K562 (cell line): ENCODE results near the gene SPDEF. TPM values are rescaled to one million over a fixed set of nuclear protein-coding genes. Genes with fewer than 3 reads are reported as not detected.

Source experiments
- ATAC-seq: fragments of 200-7000 bp; cut with Tn5 transposase; 3 replicates; pipeline ENCODE4 v1.9.1; 2020; ENCODE audit warnings: moderate library complexity
- BruUV-seq: library from RNA; stranded (reverse); fragments of 400-500 nt; replicated peaks from 2 replicates; lab custom pipeline; 2021; lab: Mats Ljungman, UMichigan
- CTCF ChIA-PET: fragments of 300-600 bp; formaldehyde crosslinking; extraction: SDS; loops from one replicate; lab custom pipeline; 2021; ENCODE audit warnings: low intra/inter-chr PET ratio; lab: Yijun Ruan, JAX
- POLR2A ChIA-PET: fragments of 300-600, 350-650 bp; sonication (Branson Sonifier 250); formaldehyde crosslinking; extraction: SDS; loops from one replicate; lab custom pipeline; 2021; ENCODE audit warnings: antibody characterized with exemption, inconsistent platforms; lab: Yijun Ruan, JAX
- DNase-seq, 4 experiments: peaks; one replicate each; pipeline versions ENCODE4 v3.0.0 to v3.0.0-alpha.2; 2011 to 2018; ENCODE audit warnings: low spot score in 3 of 4, mixed read lengths in 3 of 4; ENCODE audit errors: extremely low read depth in 1 of 4
- FAIRE-seq: peaks from 2 replicates; lab custom pipeline; 2011; peaks lifted over from hg19 to GRCh38; lab: Jason Lieb, UNC
- H2AFZ ChIP-seq: 2 replicates; pipeline ENCODE4 v1.6.0; 2011; ENCODE audit warnings: low read depth, low read length, control low read depth, inconsistent platforms
- H3K27ac ChIP-seq: fragments of 200-600 bp; 3 replicates; pipeline ENCODE4 v1.8.0; 2011; ENCODE audit warnings: low read depth, mild to moderate bottlenecking, control low read depth, inconsistent platforms, low read length, moderate library complexity, mixed read lengths; ENCODE audit errors: extremely low read depth
- H3K27me3 ChIP-seq, 2 experiments: fragments of 300-600 bp in 1 of 2; 2 replicates in 1 of 2; 3 replicates in 1 of 2; pipeline versions ENCODE4 v1.6.0 to v1.8.0; 2011; ENCODE audit warnings: inconsistent platforms in 2 of 2, low read length in 2 of 2, mild to moderate bottlenecking in 1 of 2, mixed read lengths in 1 of 2, moderate library complexity in 1 of 2; ENCODE audit not compliant: control insufficient read depth in 2 of 2, insufficient read depth in 2 of 2
- H3K36me3 ChIP-seq: fragments of 300-600 bp; 3 replicates; pipeline ENCODE4 v1.8.0; 2011; ENCODE audit warnings: mild to moderate bottlenecking, low read length, inconsistent platforms; ENCODE audit not compliant: control insufficient read depth, insufficient read depth
- H3K4me1 ChIP-seq, 2 experiments: fragments of 200-600 bp in 1 of 2; replicated peaks in 1 of 2; 2 replicates in 1 of 2; 3 replicates in 1 of 2; pipeline versions ENCODE4 v1.5.1 to v1.8.0; 2011; ENCODE audit warnings: inconsistent platforms in 2 of 2, low read length in 2 of 2, mild to moderate bottlenecking in 1 of 2, mixed read lengths in 1 of 2, moderate library complexity in 1 of 2; ENCODE audit not compliant: control insufficient read depth in 2 of 2, insufficient read depth in 2 of 2
- H3K4me2 ChIP-seq: 2 replicates; pipeline ENCODE4 v1.6.1; 2011; ENCODE audit warnings: low read length, control low read depth, inconsistent platforms, mixed read lengths; ENCODE audit not compliant: insufficient read depth
- H3K4me3 ChIP-seq: fragments of 200-600 bp; sonication (generic), shearing (Covaris generic); 2 replicates; pipeline ENCODE4 v1.5.1; 2016; ENCODE audit warnings: control low read depth, inconsistent platforms
- H3K79me2 ChIP-seq: fragments of 200-600 bp; 3 replicates; pipeline ENCODE4 v1.8.0; 2011; ENCODE audit warnings: low read length, inconsistent platforms; ENCODE audit not compliant: control insufficient read depth, insufficient read depth
- H3K9ac ChIP-seq, 2 experiments: 2 replicates each; pipeline versions ENCODE4 v1.6.0 to v1.6.1; 2011; ENCODE audit warnings: low read depth in 2 of 2, low read length in 2 of 2, control low read depth in 1 of 2, inconsistent platforms in 1 of 2, mild to moderate bottlenecking in 1 of 2, mixed read lengths in 1 of 2; ENCODE audit not compliant: insufficient read depth in 1 of 2
- H3K9me1 ChIP-seq: one replicate; pipeline ENCODE4 v1.6.0; 2011; ENCODE audit warnings: inconsistent platforms, mild to moderate bottlenecking, low read length, moderate library complexity; ENCODE audit not compliant: control insufficient read depth, insufficient read depth
- H3K9me3 ChIP-seq: replicated peaks from 2 replicates; pipeline ENCODE4 v1.5.1; 2011; ENCODE audit warnings: low read depth, low read length, inconsistent platforms; ENCODE audit not compliant: control insufficient read depth, insufficient read depth
- H4K20me1 ChIP-seq: replicated peaks from 2 replicates; pipeline ENCODE4 v1.6.1; 2011; ENCODE audit warnings: low read length, inconsistent platforms, mixed read lengths; ENCODE audit not compliant: control insufficient read depth, insufficient read depth
- KAT7 ChIP-seq: sonication (generic); formaldehyde crosslinking; IDR thresholded peaks from 2 replicates; pipeline ENCODE4 v1.8.0; 2022; ENCODE audit warnings: missing genetic modification reagents, mild to moderate bottlenecking, borderline replicate concordance
- ZNF436 ChIP-seq: fragments of 250-450, 450-650 bp; sonication (Bioruptor Pico); formaldehyde crosslinking; IDR thresholded peaks from 2 replicates; pipeline ENCODE4 v1.7.0; 2020; ENCODE audit warnings: mild to moderate bottlenecking
- WGBS: fragments of 100-300 bp; shearing (Covaris generic); methylation state at CpG from one replicate; pipeline ENCODE4 v1.1.6; 2016; ENCODE audit warnings: low coverage, mixed read lengths; ENCODE audit not compliant: insufficient coverage; ENCODE audit errors: missing lambda C conversion rate; 5-methylcytosine and 5-hydroxymethylcytosine counted together
- in situ Hi-C: fragments of 300-500 bp; cut with MboI; formaldehyde crosslinking; loops from 4 replicates; pipeline ENCODE4 v1.15.0; 2018; ENCODE audit warnings: inconsistent platforms, mixed read lengths
- intact Hi-C: fragments of 100-400 bp; cut with micrococcal nuclease; formaldehyde crosslinking; loops from 2 replicates; pipeline ENCODE4 v1.14.2; 2022
- polyA plus RNA-seq, 8 experiments: library from polyadenylated mRNA; depleted of rRNA in 4 of 8; stranded (reverse) in 5 of 8; unstranded in 3 of 8; fragments of >200 nt; fragmentation: Nextera tagmentation in 2 of 8; fragmentation: Illumina TruSeq in 1 of 8; extraction: Ambion mirVana in 2 of 8; extraction: Trizol in 1 of 8; gene quantifications; 2 replicates each; pipeline versions ENCODE4 v1.2.1 to v1.2.3, GENCODE V29; 2011 to 2014; ENCODE audit warnings: inconsistent platforms in 1 of 8, missing spikeins in 1 of 8
- total RNA-seq, 7 experiments: library from RNA; depleted of rRNA in 6 of 7; stranded (reverse); fragments of >200 nt in 6 of 7; fragmentation: Illumina TruSeq in 2 of 7; extraction: Trizol in 2 of 7; gene quantifications; 2 replicates each; pipeline versions ENCODE4 v1.2.1 to v1.2.3, GENCODE V29; 2011 to 2021; ENCODE audit warnings: low replicate concordance in 1 of 7
- TF ChIP-seq, protein P1 (sequence below): sonication (generic); formaldehyde crosslinking; IDR thresholded peaks from 2 replicates; pipeline ENCODE4 v1.8.0; 2022; ENCODE audit warnings: missing genetic modification reagents, mild to moderate bottlenecking, borderline replicate concordance
- TF ChIP-seq, protein P2 (sequence below), 2 experiments: IDR thresholded peaks; 2 replicates each; pipeline ENCODE4 v1.6.1; 2011; ENCODE audit warnings: borderline replicate concordance in 1 of 2, control low read depth in 1 of 2, low read depth in 1 of 2, low read length in 1 of 2, mild to moderate bottlenecking in 1 of 2, mixed read lengths in 1 of 2, moderate library complexity in 1 of 2; ENCODE audit not compliant: insufficient read depth in 1 of 2, insufficient read length in 1 of 2, poor library complexity in 1 of 2, severe bottlenecking in 1 of 2; ENCODE audit errors: extremely low read depth in 1 of 2
- TF ChIP-seq, protein P3 (sequence below): fragments of 450-650 bp; IDR thresholded peaks from 2 replicates; pipeline ENCODE4 v1.6.1; 2016; ENCODE audit warnings: mild to moderate bottlenecking, moderate library complexity

Gene SPDEF
- total and polyA plus RNA-seq, 9 of the 15 experiments (the other 6 are each of a cell fraction or from before 2014, with no cell fraction given), result 0.04 to 0.12 (median 0.11) TPM; not detected in 5

DNA sequence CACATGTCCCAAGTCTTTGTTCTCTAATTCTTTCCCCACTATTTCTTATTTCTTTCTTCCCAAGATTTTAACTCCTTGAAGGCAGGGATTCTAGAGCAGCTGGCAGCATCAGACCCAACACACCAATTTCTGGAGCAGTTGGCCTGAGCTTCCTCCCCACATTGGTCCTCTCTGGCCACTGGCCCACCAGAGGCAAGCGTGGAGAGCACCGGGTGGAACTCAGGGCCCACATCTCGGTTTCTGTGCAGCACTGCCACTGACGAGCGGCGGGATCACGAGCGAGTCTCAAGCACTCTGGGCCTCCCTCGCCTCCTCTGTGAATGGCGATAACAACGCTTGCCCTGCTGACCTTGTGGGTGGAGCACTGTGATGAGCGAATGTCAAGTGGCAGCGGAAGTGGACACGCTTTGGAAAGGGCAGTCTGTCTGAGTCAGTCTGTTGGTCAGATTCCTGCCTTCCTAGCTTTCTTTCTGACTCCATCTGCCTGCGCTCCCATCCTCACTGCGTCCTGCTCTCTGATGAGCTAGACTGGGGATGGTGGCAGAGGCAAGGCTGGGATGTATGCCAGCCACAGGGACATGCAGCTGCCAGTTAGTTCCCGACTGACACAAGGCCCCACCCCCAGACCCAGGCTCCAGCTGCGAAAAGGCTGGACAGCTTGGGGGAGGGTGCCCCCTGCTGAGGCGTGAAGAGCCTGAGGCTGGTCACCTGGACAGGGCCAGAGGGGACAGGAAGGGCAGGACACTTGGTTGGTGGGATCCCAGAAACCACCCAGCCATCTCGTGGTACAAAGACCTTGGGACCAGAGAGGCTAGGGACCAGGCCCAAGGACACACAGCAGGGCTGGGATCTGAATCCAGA lies 4.5 kb upstream of the SPDEF start:
- ATAC-seq (peak; percentile 89), FAIRE-seq (peak; percentile 99), DNase-seq (peak; percentile 90 to 99 (median 92))
- peak overlapping the region; percentile 79 for H3K4me2 ChIP-seq
- BruUV-seq, result no TSS peak
- H4K20me1 ChIP-seq, result no peaks in the 10 kb centered on the region
- ChIA-PET CTCF (interaction anchor here (1.4 kb wide), 1 partner anchor 34 kb away, joined by 8 read pairs; no protein-coding TSS in a partner anchor), POLR2A (interaction anchor here (0.6 to 2.5 kb wide), 16 partner anchors 9 to 662 kb away, joined by 3 to 7 read pairs (median 4); no protein-coding TSS in a partner anchor)
- peaks cover 57 to 80% of the 10 kb centered on the region in 2 experiments for H3K4me1 ChIP-seq
- peak overlapping the region; percentile 85 for H2AFZ ChIP-seq
- no peaks in the 10 kb centered on the region for H3K79me2 ChIP-seq
- no peak overlapping the region for H3K4me3 ChIP-seq
- 2% methylated on average over 20 of the region's 20 CpGs for WGBS
- peak overlapping the region; percentile 72 for H3K27ac ChIP-seq
- peaks cover 8% of the 10 kb centered on the region for H3K9me3 ChIP-seq
- no peaks in the 10 kb centered on the region for H3K27me3 ChIP-seq
- H3K36me3 ChIP-seq, result no peaks in the 10 kb centered on the region
- in situ Hi-C loops (no loop called here), intact Hi-C loops (loop anchor here (1.0 kb wide), 3 partner anchors 33 to 100 kb away; no protein-coding TSS in a partner anchor)
- H3K9ac ChIP-seq, result peak overlapping the region; percentile 42 to 89
- peaks cover 5% of the 10 kb centered on the region for H3K9me1 ChIP-seq
- TF ChIP-seq, protein P1, sequence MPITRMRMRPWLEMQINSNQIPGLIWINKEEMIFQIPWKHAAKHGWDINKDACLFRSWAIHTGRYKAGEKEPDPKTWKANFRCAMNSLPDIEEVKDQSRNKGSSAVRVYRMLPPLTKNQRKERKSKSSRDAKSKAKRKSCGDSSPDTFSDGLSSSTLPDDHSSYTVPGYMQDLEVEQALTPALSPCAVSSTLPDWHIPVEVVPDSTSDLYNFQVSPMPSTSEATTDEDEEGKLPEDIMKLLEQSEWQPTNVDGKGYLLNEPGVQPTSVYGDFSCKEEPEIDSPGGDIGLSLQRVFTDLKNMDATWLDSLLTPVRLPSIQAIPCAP (CRISPR knock-in tag), result no peak
- TF ChIP-seq KAT7 (CRISPR knock-in tag) (peak; percentile 82; the same call in 1 of the 2 replicates), ZNF436 (CRISPR knock-in tag) (no peak)
- TF ChIP-seq, protein P2, sequence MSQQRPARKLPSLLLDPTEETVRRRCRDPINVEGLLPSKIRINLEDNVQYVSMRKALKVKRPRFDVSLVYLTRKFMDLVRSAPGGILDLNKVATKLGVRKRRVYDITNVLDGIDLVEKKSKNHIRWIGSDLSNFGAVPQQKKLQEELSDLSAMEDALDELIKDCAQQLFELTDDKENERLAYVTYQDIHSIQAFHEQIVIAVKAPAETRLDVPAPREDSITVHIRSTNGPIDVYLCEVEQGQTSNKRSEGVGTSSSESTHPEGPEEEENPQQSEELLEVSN (IDR thresholded peaks at IDR 0.05; ENCODE audit: borderline replicate concordance in 1 of 2, extremely low read depth in 1 of 2, insufficient read depth in 1 of 2, insufficient read length in 1 of 2, low read depth in 1 of 2, low read length in 1 of 2, poor library complexity in 1 of 2, severe bottlenecking in 1 of 2), result peak; percentile 67 to 85
- TF ChIP-seq, protein P3, sequence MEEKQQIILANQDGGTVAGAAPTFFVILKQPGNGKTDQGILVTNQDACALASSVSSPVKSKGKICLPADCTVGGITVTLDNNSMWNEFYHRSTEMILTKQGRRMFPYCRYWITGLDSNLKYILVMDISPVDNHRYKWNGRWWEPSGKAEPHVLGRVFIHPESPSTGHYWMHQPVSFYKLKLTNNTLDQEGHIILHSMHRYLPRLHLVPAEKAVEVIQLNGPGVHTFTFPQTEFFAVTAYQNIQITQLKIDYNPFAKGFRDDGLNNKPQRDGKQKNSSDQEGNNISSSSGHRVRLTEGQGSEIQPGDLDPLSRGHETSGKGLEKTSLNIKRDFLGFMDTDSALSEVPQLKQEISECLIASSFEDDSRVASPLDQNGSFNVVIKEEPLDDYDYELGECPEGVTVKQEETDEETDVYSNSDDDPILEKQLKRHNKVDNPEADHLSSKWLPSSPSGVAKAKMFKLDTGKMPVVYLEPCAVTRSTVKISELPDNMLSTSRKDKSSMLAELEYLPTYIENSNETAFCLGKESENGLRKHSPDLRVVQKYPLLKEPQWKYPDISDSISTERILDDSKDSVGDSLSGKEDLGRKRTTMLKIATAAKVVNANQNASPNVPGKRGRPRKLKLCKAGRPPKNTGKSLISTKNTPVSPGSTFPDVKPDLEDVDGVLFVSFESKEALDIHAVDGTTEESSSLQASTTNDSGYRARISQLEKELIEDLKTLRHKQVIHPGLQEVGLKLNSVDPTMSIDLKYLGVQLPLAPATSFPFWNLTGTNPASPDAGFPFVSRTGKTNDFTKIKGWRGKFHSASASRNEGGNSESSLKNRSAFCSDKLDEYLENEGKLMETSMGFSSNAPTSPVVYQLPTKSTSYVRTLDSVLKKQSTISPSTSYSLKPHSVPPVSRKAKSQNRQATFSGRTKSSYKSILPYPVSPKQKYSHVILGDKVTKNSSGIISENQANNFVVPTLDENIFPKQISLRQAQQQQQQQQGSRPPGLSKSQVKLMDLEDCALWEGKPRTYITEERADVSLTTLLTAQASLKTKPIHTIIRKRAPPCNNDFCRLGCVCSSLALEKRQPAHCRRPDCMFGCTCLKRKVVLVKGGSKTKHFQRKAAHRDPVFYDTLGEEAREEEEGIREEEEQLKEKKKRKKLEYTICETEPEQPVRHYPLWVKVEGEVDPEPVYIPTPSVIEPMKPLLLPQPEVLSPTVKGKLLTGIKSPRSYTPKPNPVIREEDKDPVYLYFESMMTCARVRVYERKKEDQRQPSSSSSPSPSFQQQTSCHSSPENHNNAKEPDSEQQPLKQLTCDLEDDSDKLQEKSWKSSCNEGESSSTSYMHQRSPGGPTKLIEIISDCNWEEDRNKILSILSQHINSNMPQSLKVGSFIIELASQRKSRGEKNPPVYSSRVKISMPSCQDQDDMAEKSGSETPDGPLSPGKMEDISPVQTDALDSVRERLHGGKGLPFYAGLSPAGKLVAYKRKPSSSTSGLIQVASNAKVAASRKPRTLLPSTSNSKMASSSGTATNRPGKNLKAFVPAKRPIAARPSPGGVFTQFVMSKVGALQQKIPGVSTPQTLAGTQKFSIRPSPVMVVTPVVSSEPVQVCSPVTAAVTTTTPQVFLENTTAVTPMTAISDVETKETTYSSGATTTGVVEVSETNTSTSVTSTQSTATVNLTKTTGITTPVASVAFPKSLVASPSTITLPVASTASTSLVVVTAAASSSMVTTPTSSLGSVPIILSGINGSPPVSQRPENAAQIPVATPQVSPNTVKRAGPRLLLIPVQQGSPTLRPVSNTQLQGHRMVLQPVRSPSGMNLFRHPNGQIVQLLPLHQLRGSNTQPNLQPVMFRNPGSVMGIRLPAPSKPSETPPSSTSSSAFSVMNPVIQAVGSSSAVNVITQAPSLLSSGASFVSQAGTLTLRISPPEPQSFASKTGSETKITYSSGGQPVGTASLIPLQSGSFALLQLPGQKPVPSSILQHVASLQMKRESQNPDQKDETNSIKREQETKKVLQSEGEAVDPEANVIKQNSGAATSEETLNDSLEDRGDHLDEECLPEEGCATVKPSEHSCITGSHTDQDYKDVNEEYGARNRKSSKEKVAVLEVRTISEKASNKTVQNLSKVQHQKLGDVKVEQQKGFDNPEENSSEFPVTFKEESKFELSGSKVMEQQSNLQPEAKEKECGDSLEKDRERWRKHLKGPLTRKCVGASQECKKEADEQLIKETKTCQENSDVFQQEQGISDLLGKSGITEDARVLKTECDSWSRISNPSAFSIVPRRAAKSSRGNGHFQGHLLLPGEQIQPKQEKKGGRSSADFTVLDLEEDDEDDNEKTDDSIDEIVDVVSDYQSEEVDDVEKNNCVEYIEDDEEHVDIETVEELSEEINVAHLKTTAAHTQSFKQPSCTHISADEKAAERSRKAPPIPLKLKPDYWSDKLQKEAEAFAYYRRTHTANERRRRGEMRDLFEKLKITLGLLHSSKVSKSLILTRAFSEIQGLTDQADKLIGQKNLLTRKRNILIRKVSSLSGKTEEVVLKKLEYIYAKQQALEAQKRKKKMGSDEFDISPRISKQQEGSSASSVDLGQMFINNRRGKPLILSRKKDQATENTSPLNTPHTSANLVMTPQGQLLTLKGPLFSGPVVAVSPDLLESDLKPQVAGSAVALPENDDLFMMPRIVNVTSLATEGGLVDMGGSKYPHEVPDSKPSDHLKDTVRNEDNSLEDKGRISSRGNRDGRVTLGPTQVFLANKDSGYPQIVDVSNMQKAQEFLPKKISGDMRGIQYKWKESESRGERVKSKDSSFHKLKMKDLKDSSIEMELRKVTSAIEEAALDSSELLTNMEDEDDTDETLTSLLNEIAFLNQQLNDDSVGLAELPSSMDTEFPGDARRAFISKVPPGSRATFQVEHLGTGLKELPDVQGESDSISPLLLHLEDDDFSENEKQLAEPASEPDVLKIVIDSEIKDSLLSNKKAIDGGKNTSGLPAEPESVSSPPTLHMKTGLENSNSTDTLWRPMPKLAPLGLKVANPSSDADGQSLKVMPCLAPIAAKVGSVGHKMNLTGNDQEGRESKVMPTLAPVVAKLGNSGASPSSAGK, result peak; percentile 84
